ENCODE results near the gene RFT1. TPM values are rescaled to one million over a fixed set of nuclear protein-coding genes. Genes with fewer than 3 reads are reported as not detected.

Gene RFT1
- total and polyA plus RNA-seq, 10 donors, result 6.0 to 25.6 (median 15.4) TPM

- Histone ChIP-seq H3K36me3 (no peaks in the 10 kb centered on the region), H3K27me3 (replicated peaks in 1 of 7) (no peaks in the 10 kb centered on the region), H3K4me3 (no peak overlapping the region), H3K27ac (no peak overlapping the region), H3K9me3 (no peaks in the 10 kb centered on the region), H3K4me1 (peaks cover 0 to 58% (median 23%) of the 10 kb centered on the region in 6 donors)
- TF ChIP-seq POLR2A (IDR thresholded peaks at IDR 0.05), result no peak
- TF ChIP-seq, protein P1, sequence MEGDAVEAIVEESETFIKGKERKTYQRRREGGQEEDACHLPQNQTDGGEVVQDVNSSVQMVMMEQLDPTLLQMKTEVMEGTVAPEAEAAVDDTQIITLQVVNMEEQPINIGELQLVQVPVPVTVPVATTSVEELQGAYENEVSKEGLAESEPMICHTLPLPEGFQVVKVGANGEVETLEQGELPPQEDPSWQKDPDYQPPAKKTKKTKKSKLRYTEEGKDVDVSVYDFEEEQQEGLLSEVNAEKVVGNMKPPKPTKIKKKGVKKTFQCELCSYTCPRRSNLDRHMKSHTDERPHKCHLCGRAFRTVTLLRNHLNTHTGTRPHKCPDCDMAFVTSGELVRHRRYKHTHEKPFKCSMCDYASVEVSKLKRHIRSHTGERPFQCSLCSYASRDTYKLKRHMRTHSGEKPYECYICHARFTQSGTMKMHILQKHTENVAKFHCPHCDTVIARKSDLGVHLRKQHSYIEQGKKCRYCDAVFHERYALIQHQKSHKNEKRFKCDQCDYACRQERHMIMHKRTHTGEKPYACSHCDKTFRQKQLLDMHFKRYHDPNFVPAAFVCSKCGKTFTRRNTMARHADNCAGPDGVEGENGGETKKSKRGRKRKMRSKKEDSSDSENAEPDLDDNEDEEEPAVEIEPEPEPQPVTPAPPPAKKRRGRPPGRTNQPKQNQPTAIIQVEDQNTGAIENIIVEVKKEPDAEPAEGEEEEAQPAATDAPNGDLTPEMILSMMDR (IDR thresholded peaks at IDR 0.05 in 8 of 11, conservative IDR thresholded peaks at IDR 0.05 in 3 of 11), result no peak
- intact Hi-C loops (cut with DNase I; ENCODE audit: low total_unique reads), result no loop called here
- DNase-seq, result no peak
- 88 to 95% (median 90%) methylated on average over 3 of the region's 3 CpGs for WGBS, 5 donors
These were observed 15.5 kb upstream of the RFT1 start for GRCh38 chr3:53145713-53146080.

DNA sequence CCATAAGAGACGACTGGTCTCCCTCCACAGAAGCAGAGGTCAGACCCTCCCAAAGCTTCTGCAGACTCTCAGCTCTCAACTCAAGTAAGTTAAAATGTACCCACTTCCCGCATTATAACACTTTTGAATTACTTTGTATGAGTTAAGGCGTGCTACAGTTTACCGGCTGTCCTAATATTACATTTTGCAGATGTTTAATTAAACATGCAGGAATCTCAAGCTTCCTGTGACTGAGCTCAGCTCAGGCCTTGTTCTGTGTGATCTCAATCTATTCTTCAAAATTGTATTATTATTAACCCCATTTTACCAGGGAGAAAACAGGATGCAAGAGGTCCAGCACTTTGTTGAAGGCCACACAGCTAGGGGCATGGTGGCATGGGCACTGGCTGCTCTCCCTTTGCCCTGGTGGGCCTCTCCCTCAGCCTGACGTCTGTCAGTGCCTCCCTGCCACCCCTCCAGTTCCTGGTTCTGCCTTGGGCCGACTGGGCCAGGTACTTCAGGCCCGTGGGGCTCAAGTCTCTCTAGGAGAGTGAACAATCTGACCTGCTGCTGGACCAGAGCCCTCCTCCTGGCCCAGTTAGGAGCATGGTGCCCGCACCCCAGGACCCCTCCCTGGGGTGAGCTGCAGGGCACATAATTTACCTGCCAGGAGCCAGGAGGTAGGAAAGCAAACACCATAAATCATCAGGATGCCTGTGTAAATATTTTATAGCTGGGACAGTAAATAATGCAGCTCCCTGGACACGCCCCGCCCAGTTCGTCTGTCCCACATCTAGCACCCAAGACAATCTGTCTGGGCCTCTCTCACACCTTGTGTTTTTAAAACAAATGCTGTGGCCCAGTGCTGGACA, 14.9 kb upstream of the RFT1 start:
- peaks cover 0 to 61% (median 19%) of the 10 kb centered on the region in 6 donors for H3K4me1 ChIP-seq
- intact Hi-C loops (cut with DNase I; ENCODE audit: low total_unique reads), result no loop called here

DNA sequence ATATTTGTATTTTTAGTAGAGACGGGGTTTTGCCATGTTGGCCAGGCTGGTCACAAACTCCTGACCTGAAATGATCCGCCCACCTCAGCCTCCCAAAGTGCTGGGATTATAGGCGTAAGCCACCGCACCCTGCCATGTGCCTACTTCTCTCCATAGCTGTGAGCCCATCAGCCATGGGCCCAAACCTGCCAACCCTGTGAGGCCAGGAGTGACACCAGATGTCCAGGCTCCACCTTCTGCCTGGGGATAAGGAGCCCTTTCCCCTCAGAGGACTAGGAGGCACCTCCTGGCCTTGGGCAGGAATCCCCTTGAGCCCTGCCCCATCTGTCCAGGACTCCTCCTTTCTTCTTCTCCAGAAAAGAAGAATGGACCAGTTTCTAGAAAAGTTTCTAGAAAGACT, 14.2 kb upstream of the RFT1 start:
- TF ChIP-seq POLR2A (IDR thresholded peaks at IDR 0.05), result no peak
- TF ChIP-seq POLR2AphosphoS5 (IDR thresholded peaks at IDR 0.05), result no peak
- TF ChIP-seq, protein P1 (IDR thresholded peaks at IDR 0.05 in 8 of 11, conservative IDR thresholded peaks at IDR 0.05 in 3 of 11), result no peak

More for the DNA sequence above, 14.9 kb upstream of the RFT1 start:
- TF ChIP-seq POLR2A (IDR thresholded peaks at IDR 0.05) (no peak), POLR2AphosphoS5 (IDR thresholded peaks at IDR 0.05) (no peak)
- TF ChIP-seq, protein P1 (IDR thresholded peaks at IDR 0.05 in 8 of 11, conservative IDR thresholded peaks at IDR 0.05 in 3 of 11), result no peak
- Histone ChIP-seq H3K27me3 (replicated peaks in 1 of 7) (no peaks in the 10 kb centered on the region), H3K36me3 (no peaks in the 10 kb centered on the region), H3K4me3 (no peak overlapping the region), H3K27ac (no peak overlapping the region), H3K9me3 (no peaks in the 10 kb centered on the region)
- no peak for DNase-seq
- 81 to 89% (median 86%) methylated on average over 10 to 11 of the region's 11 CpGs for WGBS, 5 donors

GRCh38 chr3:53142986-53143385, 12.8 kb upstream of the RFT1 start:
- Histone ChIP-seq H3K27me3 (replicated peaks in 1 of 7) (no peaks in the 10 kb centered on the region), H3K4me3 (peak overlapping the region in 1 of 8 donors; percentile 8), H3K9me3 (no peaks in the 10 kb centered on the region), H3K36me3 (no peaks in the 10 kb centered on the region), H3K4me1 (peaks cover 0 to 62% (median 18%) of the 10 kb centered on the region in 6 donors), H3K27ac (peak overlapping the region in 6 of 8 donors; percentile 46 to 85 (median 58))
- DNase-seq, result peak; percentile 85
- TF ChIP-seq POLR2AphosphoS5 (IDR thresholded peaks at IDR 0.05) (peak in 1 of 3 donors; percentile 34), POLR2A (IDR thresholded peaks at IDR 0.05) (no peak)
- TF ChIP-seq, protein P1 (IDR thresholded peaks at IDR 0.05 in 8 of 11, conservative IDR thresholded peaks at IDR 0.05 in 3 of 11), result no peak
- intact Hi-C loops (cut with DNase I; ENCODE audit: low total_unique reads), result no loop called here
- 35 to 50% (median 41%) methylated on average over 3 of the region's 3 CpGs for WGBS, 5 donors

More for the DNA sequence above, 14.2 kb upstream of the RFT1 start:
- Histone ChIP-seq H3K27ac (no peak overlapping the region), H3K27me3 (replicated peaks in 1 of 7) (no peaks in the 10 kb centered on the region), H3K4me3 (no peak overlapping the region), H3K9me3 (no peaks in the 10 kb centered on the region), H3K36me3 (no peaks in the 10 kb centered on the region), H3K4me1 (peaks cover 0 to 62% (median 18%) of the 10 kb centered on the region in 6 donors)
- WGBS, 5 donors, result 92 to 100% (median 94%) methylated on average over 4 of the region's 4 CpGs
- no peak for DNase-seq
- intact Hi-C loops (cut with DNase I; ENCODE audit: low total_unique reads), result no loop called here

All from spleen (tissue), 11 donors.